IMR-90 (cell line): ENCODE data around the gene ZNF718. TPM values are rescaled to one million over a fixed set of nuclear protein-coding genes. Genes with fewer than 3 reads are reported as not detected.
"Not testable (repeated sequence)": the region's sequence is repeated elsewhere in the genome, so short reads cannot be mapped to it uniquely, and the experiment has no call there.

Experiments used
- ATAC-seq: fragments of 200-7000 bp; cut with Tn5 transposase; 2 replicates; pipeline ENCODE4 v1.9.1; 2020; ENCODE audit warnings: low read depth, mild to moderate bottlenecking, moderate library complexity
- BruUV-seq: library from RNA; stranded (reverse); fragments of 400-500 nt; replicated peaks from 2 replicates; lab custom pipeline; 2021; lab: Mats Ljungman, UMichigan
- CTCF ChIA-PET: fragments of 300-600 bp; formaldehyde crosslinking; extraction: SDS; loops from one replicate; lab custom pipeline; 2021; ENCODE audit warnings: antibody characterized with exemption; lab: Yijun Ruan, JAX
- POLR2A ChIA-PET: fragments of 300-600 bp; sonication (Branson Sonifier 250); formaldehyde crosslinking; loops from one replicate; lab custom pipeline; 2022; ENCODE audit warnings: antibody characterized with exemption; ENCODE audit not compliant: unreplicated experiment; lab: Charles Lee
- DNase-seq: peaks from one replicate; pipeline ENCODE4 v3.0.0; 2013
- H2AFZ ChIP-seq: replicated peaks from 2 replicates; pipeline ENCODE3; 2013; ENCODE audit warnings: low read length, mild to moderate bottlenecking; ENCODE audit not compliant: poor library complexity
- H2AK5ac ChIP-seq: 2 replicates; pipeline ENCODE4 v1.6.1; 2013; ENCODE audit warnings: low read depth, low read length, inconsistent platforms
- H2AK9ac ChIP-seq: replicated peaks from 2 replicates; pipeline ENCODE3; 2013; ENCODE audit warnings: mild to moderate bottlenecking, low read depth, low read length, moderate library complexity; ENCODE audit not compliant: poor library complexity
- H2BK120ac ChIP-seq: 2 replicates; pipeline ENCODE4 v1.6.1; 2013; ENCODE audit warnings: low read depth, low read length, inconsistent platforms
- H2BK15ac ChIP-seq: 3 replicates; pipeline ENCODE4 v1.6.1; 2013; ENCODE audit warnings: low read depth, low read length, inconsistent platforms
- H2BK20ac ChIP-seq: 2 replicates; pipeline ENCODE4 v1.6.1; 2013; ENCODE audit warnings: low read depth, mild to moderate bottlenecking, inconsistent platforms, low read length, moderate library complexity
- H2BK5ac ChIP-seq: 2 replicates; pipeline ENCODE4 v1.6.1; 2013; ENCODE audit warnings: mild to moderate bottlenecking, low read depth, low read length, inconsistent platforms; ENCODE audit not compliant: poor library complexity, severe bottlenecking
- H3K14ac ChIP-seq: replicated peaks from 2 replicates; pipeline ENCODE4 v1.6.1; 2013; ENCODE audit warnings: low read depth, low read length, inconsistent platforms
- H3K18ac ChIP-seq: 2 replicates; pipeline ENCODE4 v1.6.1; 2013; ENCODE audit warnings: low read depth, low read length, control low read depth
- H3K23ac ChIP-seq: 2 replicates; pipeline ENCODE4 v1.6.1; 2013; ENCODE audit warnings: low read depth, low read length, inconsistent platforms
- H3K27ac ChIP-seq: 2 replicates; pipeline ENCODE4 v1.5.1; 2013; ENCODE audit warnings: mild to moderate bottlenecking, control low read depth, low read length; ENCODE audit not compliant: insufficient read depth
- H3K27me3 ChIP-seq: 2 replicates; pipeline ENCODE4 v1.6.1; 2013; ENCODE audit warnings: low read length; ENCODE audit not compliant: control insufficient read depth, insufficient read depth
- H3K36me3 ChIP-seq: 2 replicates; pipeline ENCODE4 v1.6.1; 2013; ENCODE audit warnings: low read length, mixed read lengths; ENCODE audit not compliant: control insufficient read depth, insufficient read depth
- H3K4ac ChIP-seq: 2 replicates; pipeline ENCODE4 v1.6.1; 2013; ENCODE audit warnings: low read depth, low read length, inconsistent platforms
- H3K4me1 ChIP-seq: 2 replicates; pipeline ENCODE4 v1.6.1; 2013; ENCODE audit warnings: low read length, mixed read lengths; ENCODE audit not compliant: control insufficient read depth, insufficient read depth
- H3K4me2 ChIP-seq: 2 replicates; pipeline ENCODE4 v1.6.1; 2013; ENCODE audit warnings: low read depth, mild to moderate bottlenecking, control low read depth, low read length, moderate library complexity
- H3K4me3 ChIP-seq: 2 replicates; pipeline ENCODE4 v1.5.1; 2013; ENCODE audit warnings: low read depth, mild to moderate bottlenecking, control low read depth, low read length, moderate library complexity; ENCODE audit not compliant: insufficient read depth
- H3K56ac ChIP-seq: 2 replicates; pipeline ENCODE4 v1.6.1; 2013; ENCODE audit warnings: low read length, inconsistent platforms; ENCODE audit not compliant: insufficient read depth; ENCODE audit errors: extremely low read depth
- H3K79me1 ChIP-seq, 2 experiments: 2 replicates each; pipeline ENCODE4 v1.6.1; 2013; ENCODE audit warnings: low read length in 2 of 2, inconsistent platforms in 1 of 2, low read depth in 1 of 2
- H3K9ac ChIP-seq: 2 replicates; pipeline ENCODE4 v1.6.1; 2013; ENCODE audit warnings: low read depth, low read length, control low read depth
- H3K9me1 ChIP-seq: 2 replicates; pipeline ENCODE4 v1.6.1; 2013; ENCODE audit warnings: low read length, inconsistent platforms; ENCODE audit not compliant: insufficient read depth
- H3K9me3 ChIP-seq: 2 replicates; pipeline ENCODE4 v1.6.1; 2013; ENCODE audit warnings: low read length; ENCODE audit not compliant: control insufficient read depth, insufficient read depth
- H4K20me1 ChIP-seq: 2 replicates; pipeline ENCODE4 v1.6.1; 2013; ENCODE audit warnings: low read length, inconsistent platforms; ENCODE audit not compliant: insufficient read depth
- H4K5ac ChIP-seq: 2 replicates; pipeline ENCODE4 v1.6.1; 2013; ENCODE audit warnings: mild to moderate bottlenecking, low read depth, low read length, control low read depth
- H4K8ac ChIP-seq, 2 experiments: 2 replicates each; pipeline ENCODE4 v1.6.1; 2013; ENCODE audit warnings: low read depth in 2 of 2, low read length in 2 of 2, control low read depth in 1 of 2, inconsistent platforms in 1 of 2
- H4K91ac ChIP-seq: 2 replicates; pipeline ENCODE4 v1.6.1; 2013; ENCODE audit warnings: low read depth, low read length, inconsistent platforms; ENCODE audit not compliant: insufficient read depth
- NFE2L2 ChIP-seq: fragments of 150-350 bp; IDR thresholded peaks from 2 replicates; pipeline ENCODE4 v1.6.1; 2016; ENCODE audit warnings: low read depth, mild to moderate bottlenecking, low read length
- WGBS, 2 experiments: methylation state at CpG; one replicate each; pipeline versions ENCODE4 v1.1.5 to v1.1.7; 2013; ENCODE audit warnings: missing lambda C conversion rate in 2 of 2; ENCODE audit not compliant: insufficient read length in 1 of 2; ENCODE audit errors: extremely low coverage in 2 of 2; 5-methylcytosine and 5-hydroxymethylcytosine counted together
- dilution Hi-C: fragments of 300-500 bp; cut with HindIII; formaldehyde crosslinking; loops from one replicate; pipeline ENCODE4 v1.14.3; 2018; ENCODE audit warnings: low sequenced_read_pairs; ENCODE audit not compliant: unreplicated experiment
- in situ Hi-C: fragments of 300-500 bp; cut with MboI; formaldehyde crosslinking; loops from 3 replicates; pipeline ENCODE4 v1.14.3; 2019; ENCODE audit warnings: low sequenced_read_pairs, inconsistent platforms, mixed read lengths
- intact Hi-C: fragments of 100-400 bp; cut with micrococcal nuclease; formaldehyde crosslinking; loops from 2 replicates; pipeline ENCODE4 v1.10.0; 2022
- polyA plus RNA-seq, 3 experiments: library from polyadenylated mRNA; depleted of rRNA; stranded (reverse); fragments of >200 nt; gene quantifications; 2 replicates each; pipeline ENCODE4 v1.2.3, GENCODE V29; 2012; ENCODE audit warnings: low replicate concordance in 1 of 3
- total RNA-seq: library from RNA; depleted of rRNA; stranded (reverse); fragments of >200 nt; gene quantifications from 2 replicates; pipeline ENCODE4 v1.2.3, GENCODE V29; 2012

The ZNF718 gene
- total and polyA plus RNA-seq, 2 of the 4 experiments (the other 2 are of a cell fraction): 1.1 to 1.8 TPM

DNA sequence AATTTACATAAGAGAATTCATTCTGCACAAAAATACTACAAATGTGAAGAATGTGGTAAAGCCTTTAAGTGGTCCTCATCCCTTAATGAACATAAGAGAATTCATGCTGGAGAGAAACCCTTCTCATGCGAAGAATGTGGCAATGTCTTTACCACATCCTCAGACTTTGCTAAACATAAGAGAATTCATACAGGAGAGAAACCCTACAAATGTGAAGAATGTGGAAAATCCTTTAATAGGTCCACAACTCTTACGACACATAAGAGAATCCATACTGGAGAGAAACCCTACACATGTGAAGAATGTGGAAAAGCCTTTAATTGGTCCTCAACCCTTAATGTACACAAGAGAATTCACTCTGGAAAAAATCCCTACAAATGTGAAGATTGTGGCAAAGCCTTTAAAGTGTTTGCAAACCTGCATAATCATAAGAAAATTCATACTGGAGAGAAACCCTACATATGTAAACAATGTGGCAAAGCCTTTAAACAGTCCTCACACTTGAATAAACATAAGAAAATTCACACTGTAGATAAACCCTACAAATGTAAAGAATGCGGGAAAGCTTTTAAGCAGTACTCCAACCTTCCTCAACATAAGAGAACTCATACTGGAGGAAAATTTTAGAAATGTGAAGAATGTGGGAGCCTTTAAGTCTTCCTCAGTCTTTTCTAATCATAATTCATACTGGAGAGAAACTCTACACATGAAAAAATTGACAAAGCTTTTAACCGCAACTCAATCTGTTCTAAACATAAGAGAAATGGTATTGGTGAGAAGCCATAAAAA lies 37.4 kb downstream of the ZNF718 start:
- Histone ChIP-seq H3K4me2 (no peak overlapping the region), H2BK120ac (no peak overlapping the region), H3K36me3 (0 out of 2 replicates have a peak, but pooled peaks cover 1% of the 10 kb centered on the region), H4K91ac (no peak overlapping the region), H3K23ac (no peak overlapping the region), H2AK9ac (no peak overlapping the region), H2AK5ac (no peak overlapping the region), H3K18ac (no peak overlapping the region), H3K56ac (no peak overlapping the region), H4K20me1 (no peaks in the 10 kb centered on the region), H3K27me3 (no peaks in the 10 kb centered on the region), H3K9me1 (no peaks in the 10 kb centered on the region), H3K14ac (no peak overlapping the region), H3K27ac (no peak overlapping the region), H3K9ac (no peak overlapping the region), H4K5ac (no peak overlapping the region), H4K8ac (no peak overlapping the region), H3K79me1 (no peaks in the 10 kb centered on the region), H3K4me1 (no peaks in the 10 kb centered on the region), H3K4ac (no peak overlapping the region), H3K9me3 (peaks cover 42% of the 10 kb centered on the region), H2BK5ac (no peak overlapping the region), H2BK20ac (no peak overlapping the region), H2BK15ac (no peak overlapping the region), H2AFZ (no peak overlapping the region), H3K4me3 (no peak overlapping the region)
- no peak for TF ChIP-seq NFE2L2
- POLR2A ChIA-PET: no interaction called here
- no peak for ATAC-seq
- CTCF ChIA-PET: no interaction called here
- intact Hi-C loops (no loop called here), in situ Hi-C loops (no loop called here), dilution Hi-C loops (no loop called here)
- no CpG with 5 or more reads among the region's 4 CpGs for WGBS, 2 experiments
- DNase-seq: no peak
- no TSS peak for BruUV-seq

DNA sequence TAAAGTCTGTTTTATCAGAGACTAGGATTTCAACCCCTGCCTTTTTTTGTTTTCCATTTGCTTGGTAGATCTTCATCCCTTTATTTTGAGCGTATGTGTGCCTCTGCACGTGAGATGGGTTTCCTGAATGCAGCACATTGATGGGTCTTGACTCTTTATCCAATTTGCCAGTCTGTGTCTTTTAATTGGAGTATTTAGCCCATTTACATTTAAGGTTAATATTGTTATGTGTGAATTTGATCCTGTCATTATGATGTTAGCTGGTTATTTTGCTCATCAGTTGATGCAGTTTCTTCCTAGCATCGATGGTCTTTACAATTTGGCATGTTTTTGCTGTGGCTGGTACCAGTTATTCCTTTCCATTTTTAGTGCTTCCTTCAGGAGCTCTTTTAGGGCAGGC lies 45.3 kb downstream of the ZNF718 start:
- H4K91ac ChIP-seq, H4K20me1 ChIP-seq, H2BK5ac ChIP-seq, H2BK15ac ChIP-seq, H2AK5ac ChIP-seq, CTCF ChIA-PET, H3K4ac ChIP-seq, H3K27ac ChIP-seq, H3K56ac ChIP-seq, H2BK120ac ChIP-seq, H3K27me3 ChIP-seq, H3K18ac ChIP-seq, H3K79me1 ChIP-seq, H3K9ac ChIP-seq, H3K23ac ChIP-seq, H3K14ac ChIP-seq, POLR2A ChIA-PET, DNase-seq, H3K9me1 ChIP-seq, BruUV-seq, ATAC-seq, H3K4me2 ChIP-seq, H2AK9ac ChIP-seq, dilution Hi-C loops, H3K4me3 ChIP-seq, H2AFZ ChIP-seq, intact Hi-C loops, H3K36me3 ChIP-seq, in situ Hi-C loops, H2BK20ac ChIP-seq, H4K8ac ChIP-seq, H3K4me1 ChIP-seq, H4K5ac ChIP-seq: not testable (repeated sequence)
- H3K9me3 ChIP-seq: peaks cover 24% of the 10 kb centered on the region
- WGBS, 2 experiments: no CpG with 5 or more reads among the region's 3 CpGs
